HG02571 (cell line): Measurements from ENCODE around the gene ZNF181.

Experiments used
- ATAC-seq: cut with Tn5 transposase; IDR thresholded peaks from one replicate; pipeline ENCODE4 v1.9.1; 2021; ENCODE audit warnings: mild to moderate bottlenecking, moderate library complexity; ENCODE audit not compliant: unreplicated experiment

The ZNF181 gene

GRCh38 chr19:34757441-34757840, 23.4 kb downstream of the ZNF181 start:
- ATAC-seq, result no peak

- ATAC-seq, result no peak
Measured at GRCh38 chr19:34759218-34759917, 25.3 kb downstream of the ZNF181 start.

GRCh38 chr19:34766386-34766785, 32.3 kb downstream of the ZNF181 start:
- ATAC-seq, result no peak

- no peak for ATAC-seq
Measured at GRCh38 chr19:34767951-34768350, 33.9 kb downstream of the ZNF181 start.

- ATAC-seq, result peak; percentile 93
Measured at GRCh38 chr19:34772697-34773554, 38.9 kb downstream of the ZNF181 start, which contains the start of gene ZNF599. TSS of gene ZNF599 (minus strand) at chr19:34773215. CDS start at chr19:34772841, 374 bp downstream.

- no peak for ATAC-seq
Measured at GRCh38 chr19:34773555-34773864, 39.5 kb downstream of the ZNF181 start.

GRCh38 chr19:34774857-34775256, 40.8 kb downstream of the ZNF181 start:
- ATAC-seq, result no peak

- ATAC-seq, result no peak
Measured at GRCh38 chr19:34778342-34778741, 44.3 kb downstream of the ZNF181 start.

- no peak for ATAC-seq
Measured at GRCh38 chr19:34779652-34780051, 45.6 kb downstream of the ZNF181 start.

- ATAC-seq, result no peak
Measured at GRCh38 chr19:34786236-34786635, 52.2 kb downstream of the ZNF181 start.

- ATAC-seq, result no peak
Measured at GRCh38 chr19:34787059-34787824, 53.2 kb downstream of the ZNF181 start.

GRCh38 chr19:34788074-34788473, 54.0 kb downstream of the ZNF181 start:
- ATAC-seq, result no peak

- ATAC-seq, result no peak
Measured at GRCh38 chr19:34793565-34793964, 59.5 kb downstream of the ZNF181 start.

- no peak for ATAC-seq
Measured at GRCh38 chr19:34794066-34794960, 60.3 kb downstream of the ZNF181 start.
